ENCODE data around the gene VMO1.

Gene VMO1

GRCh38 chr17:4823373-4824089, 37.4 kb upstream of the VMO1 start:
- no peak for TF ChIP-seq CTCF (IDR thresholded peaks at IDR 0.05; ENCODE audit: insufficient read depth, low read length, poor library complexity, severe bottlenecking)
- H3K36me3 ChIP-seq (ENCODE audit: control insufficient read depth, insufficient read depth, low read length) = no peaks in the 10 kb centered on the region
- DNase-seq (ENCODE audit: extremely low read depth, insufficient read length) = no peak
- H3K4me3 ChIP-seq (replicated peaks; ENCODE audit: low read depth, low read length) = no peak overlapping the region
- no peaks in the 10 kb centered on the region for H3K27me3 ChIP-seq (replicated peaks; ENCODE audit: control insufficient read depth, insufficient read depth, low read length)

DNA sequence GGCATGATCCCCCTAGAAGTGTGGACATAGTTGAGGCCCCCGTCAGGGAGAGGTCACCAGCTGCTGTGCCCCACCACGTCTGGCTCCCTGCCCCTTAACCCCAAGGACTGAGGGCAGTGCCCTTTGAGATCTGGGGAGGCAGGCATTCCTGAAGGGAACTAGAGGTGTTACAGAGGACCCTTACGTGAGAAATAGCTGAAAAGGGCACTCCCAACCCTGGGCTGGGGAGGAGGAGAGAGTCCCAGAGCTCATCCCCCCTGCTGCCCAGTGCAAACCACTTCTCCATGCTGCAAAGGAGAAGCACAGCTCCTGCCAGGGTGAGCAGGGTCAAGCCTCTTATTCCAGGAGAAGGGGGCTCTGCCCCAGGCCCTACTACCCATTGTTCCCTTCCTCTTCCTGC, 36.7 kb upstream of the VMO1 start:
- Histone ChIP-seq H3K4me3 (replicated peaks; ENCODE audit: low read depth, low read length) (no peak overlapping the region), H3K36me3 (ENCODE audit: control insufficient read depth, insufficient read depth, low read length) (no peaks in the 10 kb centered on the region; the same call in 1 of the 2 replicates), H3K27me3 (replicated peaks; ENCODE audit: control insufficient read depth, insufficient read depth, low read length) (no peaks in the 10 kb centered on the region)
- no peak for TF ChIP-seq CTCF (IDR thresholded peaks at IDR 0.05; ENCODE audit: insufficient read depth, low read length, poor library complexity, severe bottlenecking)
- DNase-seq (ENCODE audit: extremely low read depth, insufficient read length) = no peak

DNA sequence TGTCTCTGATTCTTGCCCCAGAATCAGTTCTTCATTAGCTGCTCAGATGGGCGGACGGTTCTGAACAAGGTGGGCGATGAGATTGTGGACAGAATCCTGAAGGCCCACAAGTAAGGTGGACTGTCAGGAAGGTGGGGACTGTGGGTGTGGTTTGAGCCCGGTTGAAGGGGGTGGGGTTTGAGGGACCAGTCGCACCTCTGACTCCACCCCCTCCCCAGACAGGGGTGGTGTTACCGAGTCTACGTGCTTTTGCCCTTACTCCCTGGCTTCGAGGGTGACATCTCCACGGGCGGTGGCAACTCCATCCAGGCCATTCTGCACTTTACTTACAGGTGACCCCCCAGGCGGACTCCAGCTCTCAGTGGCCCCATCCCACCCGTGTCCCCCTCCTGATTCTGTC, 32.1 kb upstream of the VMO1 start:
- Histone ChIP-seq H3K4me3 (replicated peaks; ENCODE audit: low read depth, low read length) (no peak overlapping the region), H3K27me3 (replicated peaks; ENCODE audit: control insufficient read depth, insufficient read depth, low read length) (no peaks in the 10 kb centered on the region), H3K36me3 (ENCODE audit: control insufficient read depth, insufficient read depth, low read length) (peaks cover 2% of the 10 kb centered on the region; the same call in 1 of the 2 replicates)
- TF ChIP-seq CTCF (IDR thresholded peaks at IDR 0.05; ENCODE audit: insufficient read depth, low read length, poor library complexity, severe bottlenecking) = no peak
- DNase-seq (ENCODE audit: extremely low read depth, insufficient read length) = no peak

- Histone ChIP-seq H3K27me3 (replicated peaks; ENCODE audit: control insufficient read depth, insufficient read depth, low read length) (no peaks in the 10 kb centered on the region), H3K36me3 (ENCODE audit: control insufficient read depth, insufficient read depth, low read length) (peaks cover 2% of the 10 kb centered on the region; the same call in 1 of the 2 replicates), H3K4me3 (replicated peaks; ENCODE audit: low read depth, low read length) (no peak overlapping the region)
- no peak for TF ChIP-seq CTCF (IDR thresholded peaks at IDR 0.05; ENCODE audit: insufficient read depth, low read length, poor library complexity, severe bottlenecking)
- no peak for DNase-seq (ENCODE audit: extremely low read depth, insufficient read length)
Observed at GRCh38 chr17:4816826-4817225, 30.7 kb upstream of the VMO1 start.

GRCh38 chr17:4815043-4815675, 29.0 kb upstream of the VMO1 start:
- no peak for DNase-seq (ENCODE audit: extremely low read depth, insufficient read length)
- TF ChIP-seq CTCF (IDR thresholded peaks at IDR 0.05; ENCODE audit: insufficient read depth, low read length, poor library complexity, severe bottlenecking) = no peak
- H3K36me3 ChIP-seq (ENCODE audit: control insufficient read depth, insufficient read depth, low read length) = peaks cover 2% of the 10 kb centered on the region
- H3K27me3 ChIP-seq (replicated peaks; ENCODE audit: control insufficient read depth, insufficient read depth, low read length) = no peaks in the 10 kb centered on the region
- no peak overlapping the region for H3K4me3 ChIP-seq (replicated peaks; ENCODE audit: low read depth, low read length)

All from GM06990 (cell line).